Measurements from ENCODE around the gene BTNL8. TPM values are rescaled to one million over a fixed set of nuclear protein-coding genes. Genes with fewer than 3 reads are reported as not detected.
"Not testable (repeated sequence)": the region's sequence is repeated elsewhere in the genome, so short reads cannot be mapped to it uniquely, and the experiment has no call there.

Gene BTNL8
- total and polyA plus RNA-seq, 2 of the 13 experiments (the other 11 are each of a cell fraction or from before 2014, with no cell fraction given), result not detected

DNA sequence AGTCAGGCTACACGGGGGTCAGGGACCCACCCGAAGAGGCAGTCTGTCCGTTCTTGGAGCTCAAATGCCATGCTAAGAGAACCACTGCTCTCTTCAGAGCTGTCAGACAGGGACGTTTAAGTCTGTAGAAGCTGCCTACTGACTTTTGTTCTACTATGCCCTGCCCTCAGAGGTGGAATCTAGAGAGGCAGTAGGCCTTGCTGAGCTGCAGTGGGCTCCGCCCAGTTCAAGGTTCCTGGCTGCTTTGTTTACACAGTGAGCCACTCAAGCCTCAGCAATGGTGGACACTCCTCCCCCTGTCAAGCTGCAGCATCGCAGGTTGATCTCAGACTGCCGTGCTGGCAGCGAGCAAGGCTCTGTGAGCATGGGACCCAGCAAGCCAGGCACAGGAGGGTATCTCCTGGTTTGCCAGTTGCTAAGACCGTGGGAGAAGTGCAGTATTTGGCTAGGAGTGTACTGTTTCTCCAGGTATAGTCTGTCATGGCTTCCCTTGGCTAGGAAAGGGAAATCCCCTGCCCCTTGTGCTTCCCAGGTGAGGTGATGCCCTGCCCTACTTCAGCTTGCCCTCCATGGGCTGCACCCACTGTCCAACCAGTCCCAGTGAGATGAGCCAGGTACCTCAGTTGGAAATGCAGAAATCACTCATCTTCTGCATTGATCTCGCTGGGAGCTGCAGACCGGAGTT is 13.0 kb upstream of the BTNL8 start (continued):
- TF ChIP-seq ZZZ3 (CRISPR knock-in tag; IDR thresholded peaks at IDR 0.05; ENCODE audit: borderline replicate concordance) (peak; percentile 51; the same call in 1 of the 2 replicates), DPF2 (CRISPR knock-in tag; IDR thresholded peaks at IDR 0.05; ENCODE audit: borderline replicate concordance, low read depth) (peak; percentile 83), KDM3A (CRISPR knock-in tag; IDR thresholded peaks at IDR 0.05; ENCODE audit: low read depth) (peak; percentile 58; the same call in 1 of the 2 replicates), HMG20B (CRISPR knock-in tag; conservative IDR thresholded peaks at IDR 0.05) (peak; percentile 62; the same call in 1 of the 2 replicates), SOX13 (CRISPR knock-in tag; conservative IDR thresholded peaks at IDR 0.05 in 1 of 2, IDR thresholded peaks at IDR 0.05 in 1 of 2) (peak in 1 of 2 experiments; percentile 57; a peak in 2 of 4 replicates), ZSCAN29 (CRISPR knock-in tag; conservative IDR thresholded peaks at IDR 0.05) (0 out of 2 replicates have a peak, but pooled peaks have one; percentile 59), KDM2A (CRISPR knock-in tag; IDR thresholded peaks at IDR 0.05; ENCODE audit: borderline replicate concordance, low read depth) (peak; percentile 37; the same call in 1 of the 2 replicates), ZC3H13 (CRISPR knock-in tag; IDR thresholded peaks at IDR 0.05) (0 out of 2 replicates have a peak, but pooled peaks have one; percentile 26), FOXO1 (CRISPR knock-in tag; IDR thresholded peaks at IDR 0.05) (peak; percentile 69; the same call in 1 of the 2 replicates), HNF4G (IDR thresholded peaks at IDR 0.05; ENCODE audit: borderline replicate concordance, low read depth, low read length) (peak; percentile 72), HNF4G (CRISPR knock-in tag; IDR thresholded peaks at IDR 0.05; ENCODE audit: borderline replicate concordance, low read depth) (peak; percentile 64; the same call in 1 of the 2 replicates), EP300 (IDR thresholded peaks at IDR 0.05; ENCODE audit: low read depth in 2 of 2, low read length in 2 of 2) (peak in 1 of 2 experiments; percentile 55; a peak in 2 of 4 replicates), EP300 (CRISPR knock-in tag; IDR thresholded peaks at IDR 0.05; ENCODE audit: borderline replicate concordance) (0 out of 2 replicates have a peak, but pooled peaks have one; percentile 51), PITX1 (CRISPR knock-in tag; IDR thresholded peaks at IDR 0.05) (peak; percentile 75), ZNF792 (CRISPR knock-in tag; IDR thresholded peaks at IDR 0.05) (peak; percentile 89), AKAP8 (CRISPR knock-in tag; IDR thresholded peaks at IDR 0.05) (0 out of 2 replicates have a peak, but pooled peaks have one; percentile 54), ZNF782 (CRISPR knock-in tag; IDR thresholded peaks at IDR 0.05; ENCODE audit: borderline replicate concordance) (peak; percentile 72; the same call in 1 of the 2 replicates), CBX5 (CRISPR knock-in tag; IDR thresholded peaks at IDR 0.05; ENCODE audit: borderline replicate concordance) (peak; percentile 86; the same call in 1 of the 2 replicates), RARA (CRISPR knock-in tag; IDR thresholded peaks at IDR 0.05) (peak; percentile 47), NR2F6 (CRISPR knock-in tag; IDR thresholded peaks at IDR 0.05) (0 out of 2 replicates have a peak, but pooled peaks have one; percentile 37)
- TF ChIP-seq, protein P1, sequence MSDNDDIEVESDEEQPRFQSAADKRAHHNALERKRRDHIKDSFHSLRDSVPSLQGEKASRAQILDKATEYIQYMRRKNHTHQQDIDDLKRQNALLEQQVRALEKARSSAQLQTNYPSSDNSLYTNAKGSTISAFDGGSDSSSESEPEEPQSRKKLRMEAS (IDR thresholded peaks at IDR 0.05), result peak; percentile 53; the same call in 1 of the 2 replicates
- not testable (repeated sequence) for TF ChIP-seq SOX13, NR2F6 (IDR thresholded peaks at IDR 0.05)
- TF ChIP-seq, protein P2, sequence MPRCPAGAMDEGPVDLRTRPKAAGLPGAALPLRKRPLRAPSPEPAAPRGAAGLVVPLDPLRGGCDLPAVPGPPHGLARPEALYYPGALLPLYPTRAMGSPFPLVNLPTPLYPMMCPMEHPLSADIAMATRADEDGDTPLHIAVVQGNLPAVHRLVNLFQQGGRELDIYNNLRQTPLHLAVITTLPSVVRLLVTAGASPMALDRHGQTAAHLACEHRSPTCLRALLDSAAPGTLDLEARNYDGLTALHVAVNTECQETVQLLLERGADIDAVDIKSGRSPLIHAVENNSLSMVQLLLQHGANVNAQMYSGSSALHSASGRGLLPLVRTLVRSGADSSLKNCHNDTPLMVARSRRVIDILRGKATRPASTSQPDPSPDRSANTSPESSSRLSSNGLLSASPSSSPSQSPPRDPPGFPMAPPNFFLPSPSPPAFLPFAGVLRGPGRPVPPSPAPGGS (CRISPR knock-in tag; IDR thresholded peaks at IDR 0.05), result 0 out of 2 replicates have a peak, but pooled peaks have one; percentile 32
- TF ChIP-seq, protein P3, sequence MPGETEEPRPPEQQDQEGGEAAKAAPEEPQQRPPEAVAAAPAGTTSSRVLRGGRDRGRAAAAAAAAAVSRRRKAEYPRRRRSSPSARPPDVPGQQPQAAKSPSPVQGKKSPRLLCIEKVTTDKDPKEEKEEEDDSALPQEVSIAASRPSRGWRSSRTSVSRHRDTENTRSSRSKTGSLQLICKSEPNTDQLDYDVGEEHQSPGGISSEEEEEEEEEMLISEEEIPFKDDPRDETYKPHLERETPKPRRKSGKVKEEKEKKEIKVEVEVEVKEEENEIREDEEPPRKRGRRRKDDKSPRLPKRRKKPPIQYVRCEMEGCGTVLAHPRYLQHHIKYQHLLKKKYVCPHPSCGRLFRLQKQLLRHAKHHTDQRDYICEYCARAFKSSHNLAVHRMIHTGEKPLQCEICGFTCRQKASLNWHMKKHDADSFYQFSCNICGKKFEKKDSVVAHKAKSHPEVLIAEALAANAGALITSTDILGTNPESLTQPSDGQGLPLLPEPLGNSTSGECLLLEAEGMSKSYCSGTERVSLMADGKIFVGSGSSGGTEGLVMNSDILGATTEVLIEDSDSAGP (CRISPR knock-in tag; IDR thresholded peaks at IDR 0.05; ENCODE audit: borderline replicate concordance), result peak; percentile 52; the same call in 1 of the 2 replicates
- TF ChIP-seq, protein P4, sequence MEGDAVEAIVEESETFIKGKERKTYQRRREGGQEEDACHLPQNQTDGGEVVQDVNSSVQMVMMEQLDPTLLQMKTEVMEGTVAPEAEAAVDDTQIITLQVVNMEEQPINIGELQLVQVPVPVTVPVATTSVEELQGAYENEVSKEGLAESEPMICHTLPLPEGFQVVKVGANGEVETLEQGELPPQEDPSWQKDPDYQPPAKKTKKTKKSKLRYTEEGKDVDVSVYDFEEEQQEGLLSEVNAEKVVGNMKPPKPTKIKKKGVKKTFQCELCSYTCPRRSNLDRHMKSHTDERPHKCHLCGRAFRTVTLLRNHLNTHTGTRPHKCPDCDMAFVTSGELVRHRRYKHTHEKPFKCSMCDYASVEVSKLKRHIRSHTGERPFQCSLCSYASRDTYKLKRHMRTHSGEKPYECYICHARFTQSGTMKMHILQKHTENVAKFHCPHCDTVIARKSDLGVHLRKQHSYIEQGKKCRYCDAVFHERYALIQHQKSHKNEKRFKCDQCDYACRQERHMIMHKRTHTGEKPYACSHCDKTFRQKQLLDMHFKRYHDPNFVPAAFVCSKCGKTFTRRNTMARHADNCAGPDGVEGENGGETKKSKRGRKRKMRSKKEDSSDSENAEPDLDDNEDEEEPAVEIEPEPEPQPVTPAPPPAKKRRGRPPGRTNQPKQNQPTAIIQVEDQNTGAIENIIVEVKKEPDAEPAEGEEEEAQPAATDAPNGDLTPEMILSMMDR (CRISPR knock-in tag; IDR thresholded peaks at IDR 0.05), result peak; percentile 49

All from HepG2 (cell line).